ENCODE data around the gene DHRS1.

DHRS1 gene

DNA sequence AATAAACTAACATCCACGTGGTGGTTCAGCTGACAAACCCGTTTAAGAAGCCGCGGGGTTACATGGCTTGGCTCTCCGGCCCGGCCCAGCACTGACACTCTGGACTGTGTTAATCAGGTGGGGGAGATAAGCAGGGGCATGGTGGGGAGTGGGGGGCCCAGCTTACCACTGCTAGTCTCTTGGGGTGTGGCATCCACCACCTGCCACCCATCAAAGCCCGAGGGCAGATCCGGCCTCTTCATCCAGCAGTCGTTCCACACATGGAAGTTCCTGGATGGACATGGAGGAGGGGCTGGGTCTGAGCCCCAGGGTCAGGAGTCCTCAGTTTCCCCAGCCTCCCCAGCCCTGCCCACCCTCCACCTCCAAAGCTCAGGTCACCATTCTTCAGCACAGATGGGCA is 41.5 kb downstream of the DHRS1 start:
- no peak for TF ChIP-seq CTCF (IDR thresholded peaks at IDR 0.05; ENCODE audit: low read depth, low read length)
- H3K4me3 ChIP-seq (ENCODE audit: low read depth, low read length): no peak overlapping the region
- no peak for DNase-seq
- H3K9me3 ChIP-seq: no peaks in the 10 kb centered on the region
- no peaks in the 10 kb centered on the region for H3K27me3 ChIP-seq
- H3K36me3 ChIP-seq: no peaks in the 10 kb centered on the region
- H3K4me1 ChIP-seq: no peaks in the 10 kb centered on the region

DNA sequence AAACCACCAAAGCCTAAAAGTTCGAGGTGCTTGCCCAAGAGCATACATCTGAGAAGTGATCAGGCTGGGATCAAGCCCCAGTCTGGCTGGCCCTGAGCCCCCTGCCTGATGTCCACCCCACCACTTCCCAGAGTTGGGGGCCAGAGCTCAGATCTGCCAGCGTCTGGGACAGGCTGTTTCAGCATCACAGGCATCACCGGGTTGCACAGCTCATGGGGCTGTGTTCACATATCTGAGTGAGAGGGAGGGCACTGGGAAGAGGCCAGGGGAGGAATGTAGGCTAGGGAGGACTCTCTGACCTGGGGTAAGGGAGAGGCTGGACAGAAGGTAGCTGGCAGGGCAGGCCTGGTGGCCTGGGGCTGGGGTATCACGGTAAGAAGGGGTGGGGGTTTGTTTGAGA is 42.6 kb downstream of the DHRS1 start:
- DNase-seq: no peak
- no peak for TF ChIP-seq CTCF (IDR thresholded peaks at IDR 0.05; ENCODE audit: low read depth, low read length)
- Histone ChIP-seq H3K9me3 (no peaks in the 10 kb centered on the region), H3K27me3 (no peaks in the 10 kb centered on the region), H3K36me3 (no peaks in the 10 kb centered on the region), H3K4me1 (no peaks in the 10 kb centered on the region), H3K4me3 (ENCODE audit: low read depth, low read length) (no peak overlapping the region)

DNA sequence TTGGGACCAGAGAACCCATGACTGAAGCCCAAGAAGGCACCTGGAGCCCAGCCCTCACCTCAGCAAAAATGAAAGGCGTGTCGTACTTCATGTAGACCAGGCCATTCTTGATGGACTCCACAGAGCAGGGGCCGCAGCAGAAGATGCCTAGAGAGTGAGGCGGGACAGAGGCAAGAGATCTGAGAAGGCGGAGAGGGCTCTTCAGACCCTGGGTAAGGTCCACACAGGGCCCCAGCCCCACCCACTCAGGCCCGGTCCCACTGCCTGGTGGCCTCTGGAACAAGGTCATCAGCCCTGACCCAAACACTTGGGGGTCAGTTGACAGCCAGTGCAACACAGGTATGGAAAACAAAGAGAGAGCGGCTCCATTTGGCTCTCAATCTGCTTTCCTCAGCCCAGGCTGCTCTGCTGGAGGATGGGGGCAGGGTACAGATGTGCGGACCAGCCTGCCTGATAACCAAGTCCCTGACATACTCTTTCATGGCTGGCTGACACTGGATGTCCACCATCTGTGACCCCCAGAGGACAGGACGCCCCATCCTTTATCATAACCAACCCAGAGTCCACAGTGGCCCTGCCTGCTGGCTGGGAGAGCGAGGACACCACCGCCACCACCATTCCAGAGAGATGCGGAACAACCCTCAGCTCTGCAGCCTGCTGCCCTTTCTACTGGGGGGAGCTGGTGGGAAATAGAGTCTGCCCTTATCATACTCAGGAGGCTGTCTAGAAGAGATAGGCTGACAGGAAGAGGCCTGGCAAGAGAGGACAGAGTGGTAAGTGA is 43.5 kb downstream of the DHRS1 start:
- no peak for DNase-seq
- Histone ChIP-seq H3K9me3 (no peaks in the 10 kb centered on the region), H3K36me3 (no peaks in the 10 kb centered on the region), H3K4me3 (ENCODE audit: low read depth, low read length) (no peak overlapping the region), H3K27me3 (no peaks in the 10 kb centered on the region), H3K4me1 (no peaks in the 10 kb centered on the region)
- TF ChIP-seq CTCF (IDR thresholded peaks at IDR 0.05; ENCODE audit: low read depth, low read length): no peak

- H3K27me3 ChIP-seq: no peaks in the 10 kb centered on the region
- H3K4me1 ChIP-seq: no peaks in the 10 kb centered on the region
- no peak overlapping the region for H3K4me3 ChIP-seq (ENCODE audit: low read depth, low read length)
- no peaks in the 10 kb centered on the region for H3K9me3 ChIP-seq
- no peak for TF ChIP-seq CTCF (IDR thresholded peaks at IDR 0.05; ENCODE audit: low read depth, low read length)
- DNase-seq: no peak
- no peaks in the 10 kb centered on the region for H3K36me3 ChIP-seq
Observed at GRCh38 chr14:24255438-24255837, 44.1 kb downstream of the DHRS1 start.

GRCh38 chr14:24254630-24255392 is 44.8 kb downstream of the DHRS1 start:
- no peak for TF ChIP-seq CTCF (IDR thresholded peaks at IDR 0.05; ENCODE audit: low read depth, low read length)
- no peaks in the 10 kb centered on the region for H3K9me3 ChIP-seq

GRCh38 chr14:24253936-24254335 is 45.6 kb downstream of the DHRS1 start:
- Histone ChIP-seq H3K4me1 (no peaks in the 10 kb centered on the region), H3K27me3 (no peaks in the 10 kb centered on the region), H3K9me3 (no peaks in the 10 kb centered on the region), H3K4me3 (ENCODE audit: low read depth, low read length) (no peak overlapping the region), H3K36me3 (no peaks in the 10 kb centered on the region)
- DNase-seq: no peak
- TF ChIP-seq CTCF (IDR thresholded peaks at IDR 0.05; ENCODE audit: low read depth, low read length): no peak

More at GRCh38 chr14:24254630-24255392, 44.8 kb downstream of the DHRS1 start:
- Histone ChIP-seq H3K4me1 (no peaks in the 10 kb centered on the region), H3K27me3 (no peaks in the 10 kb centered on the region), H3K36me3 (no peaks in the 10 kb centered on the region), H3K4me3 (ENCODE audit: low read depth, low read length) (no peak overlapping the region)
- DNase-seq: no peak

All from BE2C (cell line).